Umbilical cord (tissue), 2 donors: ENCODE results near the gene ST14. TPM values are rescaled to one million over a fixed set of nuclear protein-coding genes. Genes with fewer than 3 reads are reported as not detected.
"Not testable (repeated sequence)": the region's sequence is repeated elsewhere in the genome, so short reads cannot be mapped to it uniquely, and the experiment has no call there.

Experiments
- DNase-seq: peaks from one replicate; pipeline ENCODE4 v3.0.0-alpha.2; 2015; ENCODE audit warnings: low spot score
- total RNA-seq: library from RNA; depleted of rRNA; stranded (reverse); fragments of >200 nt; gene quantifications from one replicate; pipeline ENCODE4 v1.2.3, GENCODE V29; 2014; ENCODE audit warnings: low replicate concordance; ENCODE audit not compliant: insufficient read depth

ST14 gene
- total RNA-seq, 1 donor from 2014 or later, result 5.3 TPM

- no peak for DNase-seq
These were observed 4.0 kb downstream of the ST14 start for GRCh38 chr11:130163346-130164220.

- no peak for DNase-seq
These were observed 4.6 kb downstream of the ST14 start for GRCh38 chr11:130164221-130164570.

GRCh38 chr11:130165601-130166456 lies 6.2 kb downstream of the ST14 start:
- no peak for DNase-seq

- DNase-seq, result peak; percentile 94
These were observed 6.8 kb downstream of the ST14 start for GRCh38 chr11:130166457-130166784.

- no peak for DNase-seq
These were observed 7.6 kb downstream of the ST14 start for GRCh38 chr11:130167146-130167545.

GRCh38 chr11:130168105-130168504 lies 8.5 kb downstream of the ST14 start:
- DNase-seq, result no peak

GRCh38 chr11:130170345-130170744 lies 10.8 kb downstream of the ST14 start:
- no peak for DNase-seq

- no peak for DNase-seq
These were observed 12.0 kb downstream of the ST14 start for GRCh38 chr11:130171534-130171933.

- not testable (repeated sequence) for DNase-seq
These were observed 12.4 kb downstream of the ST14 start for GRCh38 chr11:130172001-130172400.

GRCh38 chr11:130174642-130175041 lies 15.1 kb downstream of the ST14 start:
- no peak for DNase-seq

- no peak for DNase-seq
These were observed 16.3 kb downstream of the ST14 start for GRCh38 chr11:130175898-130176297.

GRCh38 chr11:130177782-130178181 lies 18.2 kb downstream of the ST14 start:
- DNase-seq, result no peak

GRCh38 chr11:130178441-130179339 lies 19.1 kb downstream of the ST14 start:
- no peak for DNase-seq

GRCh38 chr11:130179396-130180306 lies 20.1 kb downstream of the ST14 start:
- DNase-seq, result no peak

- peak; percentile 84 for DNase-seq
These were observed 20.9 kb downstream of the ST14 start for GRCh38 chr11:130180491-130180890.

GRCh38 chr11:130180896-130181294 lies 21.3 kb downstream of the ST14 start:
- no peak for DNase-seq

- DNase-seq, result peak; percentile 45
These were observed 22.0 kb downstream of the ST14 start for GRCh38 chr11:130181295-130182272.

- no peak for DNase-seq
These were observed 24.5 kb downstream of the ST14 start for GRCh38 chr11:130183878-130184610.

- DNase-seq, result no peak
These were observed 27.5 kb downstream of the ST14 start for GRCh38 chr11:130187096-130187495.
